ENCODE data around the gene ANKRD11.
A peak's percentile ranks its signal among the peaks of the same experiment; 100 is the strongest.

Gene ANKRD11

GRCh38 chr16:89358030-89359005, 132.0 kb downstream of the ANKRD11 start:
- in situ Hi-C loops (cut with MboI; ENCODE audit: low pct_unique_long_range_greater_than_20kb, low sequenced_read_pairs, unreplicated experiment), result no loop called here
- no peak for DNase-seq (ENCODE audit: low spot score)
- TF ChIP-seq CTCF (IDR thresholded peaks at IDR 0.05; ENCODE audit: extremely low read depth, insufficient read depth, missing control alignments), result no peak

- in situ Hi-C loops (cut with MboI; ENCODE audit: low pct_unique_long_range_greater_than_20kb, low sequenced_read_pairs, unreplicated experiment), result no loop called here
- no peak for DNase-seq (ENCODE audit: low spot score)
- TF ChIP-seq CTCF (IDR thresholded peaks at IDR 0.05; ENCODE audit: extremely low read depth, insufficient read depth, missing control alignments), result peak; percentile 29
Measured at GRCh38 chr16:89357055-89357816, 133.1 kb downstream of the ANKRD11 start.

- DNase-seq (ENCODE audit: low spot score), result no peak
- in situ Hi-C loops (cut with MboI; ENCODE audit: low pct_unique_long_range_greater_than_20kb, low sequenced_read_pairs, unreplicated experiment), result no loop called here
- TF ChIP-seq CTCF (IDR thresholded peaks at IDR 0.05; ENCODE audit: extremely low read depth, insufficient read depth, missing control alignments), result no peak
Measured at GRCh38 chr16:89355686-89356085, 134.7 kb downstream of the ANKRD11 start.

DNA sequence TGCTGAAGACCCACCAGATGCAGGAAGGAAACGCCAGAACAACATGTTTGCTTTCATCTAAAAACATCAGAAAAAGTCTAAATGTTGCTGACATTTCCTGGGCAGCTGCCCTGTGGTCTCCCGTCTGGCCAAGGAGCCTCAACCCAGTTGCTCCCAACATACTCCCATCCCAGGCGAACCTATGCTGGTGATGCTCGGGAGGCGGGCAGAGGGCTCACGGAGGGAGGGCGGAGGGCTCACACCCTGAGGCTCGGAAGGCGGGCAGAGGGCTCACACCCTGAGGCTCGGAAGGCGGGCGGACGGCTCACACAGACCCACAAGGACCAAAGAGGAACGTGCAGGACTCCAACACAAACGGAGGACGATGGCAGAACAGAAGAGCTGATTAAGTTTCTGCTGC, 135.4 kb downstream of the ANKRD11 start:
- TF ChIP-seq CTCF (IDR thresholded peaks at IDR 0.05; ENCODE audit: extremely low read depth, insufficient read depth, missing control alignments), result no peak
- in situ Hi-C loops (cut with MboI; ENCODE audit: low pct_unique_long_range_greater_than_20kb, low sequenced_read_pairs, unreplicated experiment), result no loop called here

DNA sequence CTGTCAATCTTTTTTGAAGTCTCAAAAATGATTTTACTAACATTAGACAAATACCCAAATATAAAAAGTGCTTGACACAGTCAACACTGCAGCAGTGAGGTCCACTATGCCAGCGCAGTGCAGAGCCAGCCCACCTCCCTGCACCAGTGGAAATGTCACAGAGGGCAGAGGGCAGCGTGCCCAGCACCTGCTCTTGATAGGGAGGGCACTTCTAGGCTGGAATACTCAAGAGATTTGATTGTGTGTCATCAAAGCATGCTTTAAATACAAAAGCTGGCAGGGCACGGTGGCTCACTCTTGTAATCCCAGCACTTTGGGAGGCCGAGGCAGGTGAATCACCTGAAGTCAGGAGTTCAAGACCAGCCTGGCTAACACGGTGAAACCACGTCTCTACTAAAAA, 136.0 kb downstream of the ANKRD11 start:
- no peak for TF ChIP-seq CTCF (IDR thresholded peaks at IDR 0.05; ENCODE audit: extremely low read depth, insufficient read depth, missing control alignments)
- in situ Hi-C loops (cut with MboI; ENCODE audit: low pct_unique_long_range_greater_than_20kb, low sequenced_read_pairs, unreplicated experiment), result no loop called here
- no peak for DNase-seq (ENCODE audit: low spot score)

More for the DNA sequence above, 135.4 kb downstream of the ANKRD11 start:
- DNase-seq (ENCODE audit: low spot score), result no peak

- no peak for TF ChIP-seq CTCF (IDR thresholded peaks at IDR 0.05; ENCODE audit: extremely low read depth, insufficient read depth, missing control alignments)
Measured at GRCh38 chr16:89352091-89352681, 138.2 kb downstream of the ANKRD11 start.

More at GRCh38 chr16:89352091-89352681, 138.2 kb downstream of the ANKRD11 start:
- no peak for DNase-seq (ENCODE audit: low spot score)
- in situ Hi-C loops (cut with MboI; ENCODE audit: low pct_unique_long_range_greater_than_20kb, low sequenced_read_pairs, unreplicated experiment), result no loop called here
